Common myeloid progenitor, CD34-positive (primary cell): ENCODE results near the gene PGAP1.

Source experiments
- CTCF ChIA-PET: fragments of 350-600 bp; sonication (Branson Sonifier 250); formaldehyde crosslinking; loops from one replicate; lab custom pipeline; 2021; ENCODE audit warnings: antibody characterized with exemption; lab: Charles Lee
- POLR2A ChIA-PET: fragments of 350-600 bp; sonication (Branson Sonifier 250); formaldehyde crosslinking; loops from one replicate; lab custom pipeline; 2021; ENCODE audit warnings: antibody characterized with exemption; lab: Charles Lee
- DNase-seq, 3 donors: peaks; one replicate each; pipeline versions ENCODE4 v3.0.0 to v3.0.0-alpha.2; 2013
- H3K27ac ChIP-seq, 2 experiments: 1 replicate in 1 of 2; 2 replicates in 1 of 2; pipeline ENCODE4 v1.7.0; 2013; ENCODE audit warnings: inconsistent platforms in 2 of 2, low read length in 2 of 2, mild to moderate bottlenecking in 2 of 2, low read depth in 1 of 2, moderate library complexity in 1 of 2; ENCODE audit not compliant: severe bottlenecking in 2 of 2, insufficient read depth in 1 of 2, poor library complexity in 1 of 2
- H3K27me3 ChIP-seq, 5 experiments: replicated peaks in 2 of 5; 1 replicate in 3 of 5; 2 replicates in 2 of 5; pipeline versions ENCODE4 v1.6.1 to v1.7.0; 2013; ENCODE audit warnings: low read length in 4 of 5, mild to moderate bottlenecking in 2 of 5, moderate library complexity in 2 of 5, inconsistent platforms in 1 of 5; ENCODE audit not compliant: insufficient read depth in 5 of 5, control insufficient read depth in 4 of 5
- H3K36me3 ChIP-seq, 4 experiments: 1 replicate in 2 of 4; 2 replicates in 2 of 4; pipeline versions ENCODE4 v1.6.1 to v1.7.0; 2013; ENCODE audit warnings: low read length in 3 of 4, control low read depth in 1 of 4, mild to moderate bottlenecking in 1 of 4; ENCODE audit not compliant: control insufficient read depth in 4 of 4, insufficient read depth in 4 of 4
- H3K4me1 ChIP-seq, 4 experiments: 1 replicate in 3 of 4; 2 replicates in 1 of 4; pipeline versions ENCODE4 v1.6.1 to v1.7.1; 2013; ENCODE audit warnings: low read length in 3 of 4, mild to moderate bottlenecking in 3 of 4, control low read depth in 1 of 4, inconsistent platforms in 1 of 4, moderate library complexity in 1 of 4; ENCODE audit not compliant: control insufficient read depth in 4 of 4, insufficient read depth in 4 of 4; ENCODE audit errors: control extremely low read depth in 1 of 4
- H3K4me3 ChIP-seq, 7 experiments: 1 replicate in 4 of 7; 2 replicates in 3 of 7; pipeline versions ENCODE4 v1.5.1 to v1.7.0; 2013; ENCODE audit warnings: mild to moderate bottlenecking in 7 of 7, low read length in 6 of 7, moderate library complexity in 6 of 7, inconsistent platforms in 2 of 7, low read depth in 2 of 7, control low read depth in 1 of 7; ENCODE audit not compliant: insufficient read depth in 4 of 7, control insufficient read depth in 1 of 7; ENCODE audit errors: extremely low read depth in 1 of 7
- H3K9me3 ChIP-seq, 5 experiments: 1 replicate in 4 of 5; 2 replicates in 1 of 5; pipeline versions ENCODE4 v1.6.1 to v1.7.1; 2013; ENCODE audit warnings: low read length in 4 of 5, mild to moderate bottlenecking in 2 of 5, inconsistent platforms in 1 of 5, low read depth in 1 of 5, moderate library complexity in 1 of 5; ENCODE audit not compliant: control insufficient read depth in 4 of 5, insufficient read depth in 2 of 5; ENCODE audit errors: control extremely low read depth in 1 of 5
- whole genome bisulfite sequencing: methylation state at CpG from one replicate; pipeline ENCODE4 v1.1.5; 2013; ENCODE audit not compliant: insufficient coverage; 5-methylcytosine and 5-hydroxymethylcytosine counted together

Gene PGAP1

DNA sequence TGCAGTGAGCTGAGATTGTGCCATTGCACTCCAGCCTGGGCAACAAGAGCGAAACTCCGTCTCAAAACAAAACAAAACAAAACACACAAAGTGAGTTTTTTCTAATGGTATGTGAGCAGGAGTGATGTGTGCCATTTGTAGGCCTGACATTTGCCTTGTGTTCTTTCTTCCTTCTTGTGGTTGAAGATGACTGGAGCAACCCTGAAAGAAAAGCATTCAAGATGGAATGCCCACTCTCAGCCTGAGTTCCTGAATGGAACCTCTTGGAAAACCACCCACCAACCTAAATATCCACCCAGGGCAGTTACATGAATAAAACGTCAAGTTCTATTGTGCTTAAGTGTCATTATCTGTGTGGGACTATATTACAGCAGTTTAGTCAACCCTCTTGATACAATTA lies 26.5 kb downstream of the PGAP1 start:
- WGBS = no CpG with 5 or more reads among the region's 3 CpGs
- peaks cover 4 to 8% (median 6%) of the 10 kb centered on the region in 4 experiments for H3K36me3 ChIP-seq

DNA sequence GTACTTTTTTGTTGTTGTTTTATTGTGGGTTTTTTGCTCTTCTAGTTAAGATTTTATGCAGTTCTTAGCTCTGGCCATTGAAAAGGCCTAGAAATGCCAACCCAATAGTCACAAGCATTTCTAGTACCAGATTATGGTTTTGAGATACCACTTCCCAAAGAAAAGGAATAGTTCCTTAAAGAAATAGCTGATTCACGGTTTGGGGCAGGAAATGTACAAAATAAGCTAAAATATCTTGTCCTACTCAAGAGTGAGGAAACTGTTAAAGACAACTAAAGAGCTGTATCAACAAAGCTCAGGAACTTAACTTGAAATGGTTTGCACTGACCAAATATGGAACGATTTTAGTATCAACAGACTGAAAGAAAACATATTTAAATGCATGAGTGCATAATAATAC lies 35.4 kb downstream of the PGAP1 start:
- CTCF ChIA-PET = interaction anchor here (1.0 to 1.4 kb wide), 2 partner anchors 8 to 25 kb away, joined by 3 to 4 read pairs; no protein-coding TSS in a partner anchor
- POLR2A ChIA-PET = no interaction called here

More for the DNA sequence above, 26.5 kb downstream of the PGAP1 start:
- Histone ChIP-seq H3K4me1 (no peaks in the 10 kb centered on the region), H3K27me3 (no peaks in the 10 kb centered on the region), H3K4me3 (no peak overlapping the region), H3K9me3 (no peaks in the 10 kb centered on the region), H3K27ac (no peak overlapping the region)
- POLR2A ChIA-PET = no interaction called here
- CTCF ChIA-PET = no interaction called here
- no peak for DNase-seq

DNA sequence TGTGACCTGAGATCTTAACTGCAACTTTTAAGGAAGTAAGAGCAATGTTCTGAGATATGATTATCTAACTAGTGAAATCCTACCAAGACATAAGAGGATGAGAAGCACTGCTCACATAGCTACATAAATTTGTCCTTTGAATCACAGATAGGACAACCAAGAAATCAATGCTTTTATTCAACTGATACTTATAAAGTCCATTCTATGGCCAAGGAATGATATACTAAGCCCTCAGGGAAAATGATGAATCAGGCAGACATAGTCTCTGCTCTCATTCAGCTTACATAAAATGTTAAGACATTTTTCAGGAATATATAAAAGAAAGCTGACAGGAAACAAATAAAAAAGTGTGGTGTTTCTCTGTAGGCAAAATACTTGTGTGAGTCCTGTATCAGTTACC lies 39.1 kb downstream of the PGAP1 start:
- Histone ChIP-seq H3K4me1 (no peaks in the 10 kb centered on the region), H3K4me3 (no peak overlapping the region), H3K27ac (no peak overlapping the region), H3K9me3 (no peaks in the 10 kb centered on the region), H3K27me3 (no peaks in the 10 kb centered on the region), H3K36me3 (peaks cover 0 to 9% (median 3%) of the 10 kb centered on the region in 4 experiments)
- DNase-seq = no peak
- ChIA-PET CTCF (no interaction called here), POLR2A (no interaction called here)

More for the DNA sequence above, 35.4 kb downstream of the PGAP1 start:
- Histone ChIP-seq H3K4me3 (no peak overlapping the region), H3K27me3 (no peaks in the 10 kb centered on the region), H3K36me3 (peaks cover 0 to 4% (median 2%) of the 10 kb centered on the region in 4 experiments), H3K27ac (no peak overlapping the region), H3K9me3 (no peaks in the 10 kb centered on the region), H3K4me1 (no peaks in the 10 kb centered on the region)
- no peak for DNase-seq
- no CpG with 5 or more reads among the region's 2 CpGs for WGBS

DNA sequence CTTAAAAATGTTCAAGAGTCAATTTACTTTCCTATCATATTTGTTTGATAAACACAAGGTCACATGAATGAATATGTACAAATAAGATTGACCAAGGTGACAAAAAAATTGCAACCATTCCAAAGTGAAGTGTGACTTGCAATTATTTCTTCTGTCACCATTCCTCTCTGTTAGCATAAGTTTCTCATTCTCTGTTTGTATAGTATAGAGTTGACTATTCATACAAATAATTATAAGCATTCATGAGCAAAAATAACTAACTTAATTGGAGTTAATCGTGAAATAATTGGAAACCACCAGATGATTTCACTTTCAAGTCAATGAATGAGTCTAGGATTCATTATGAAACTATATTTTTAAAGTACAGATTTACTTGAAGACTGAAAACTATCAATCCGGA lies 42.1 kb downstream of the PGAP1 start:
- Histone ChIP-seq H3K9me3 (no peaks in the 10 kb centered on the region), H3K27me3 (no peaks in the 10 kb centered on the region), H3K4me3 (no peak overlapping the region), H3K27ac (no peak overlapping the region), H3K4me1 (no peaks in the 10 kb centered on the region), H3K36me3 (peaks cover 0 to 9% (median 3%) of the 10 kb centered on the region in 4 experiments)
- no peak for DNase-seq
- no CpG with 5 or more reads among the region's 2 CpGs for WGBS
- POLR2A ChIA-PET = no interaction called here
- CTCF ChIA-PET = no interaction called here

DNA sequence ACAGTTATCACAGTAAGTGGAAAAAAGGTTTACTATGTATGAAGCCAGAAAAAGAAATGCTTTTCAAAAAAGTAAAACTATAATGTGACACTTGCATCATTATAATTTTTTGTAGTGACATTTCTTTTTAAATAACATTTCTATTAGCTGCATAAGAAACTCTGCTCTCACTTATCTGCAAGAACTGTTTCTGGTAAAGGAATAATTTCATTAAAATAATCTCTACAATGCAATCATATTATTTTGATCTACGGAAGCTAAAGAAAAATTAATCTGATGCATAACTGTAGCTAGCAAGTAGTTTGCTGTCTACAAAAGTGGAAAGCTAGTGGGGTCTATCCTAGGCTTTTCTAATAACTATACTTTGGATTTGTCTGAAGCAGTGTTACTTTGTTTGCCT lies 50.1 kb downstream of the PGAP1 start:
- CTCF ChIA-PET = no interaction called here
- Histone ChIP-seq H3K9me3 (no peaks in the 10 kb centered on the region), H3K4me1 (no peaks in the 10 kb centered on the region), H3K4me3 (no peak overlapping the region), H3K36me3 (peaks cover 0 to 13% (median 0%) of the 10 kb centered on the region in 4 experiments), H3K27ac (no peak overlapping the region), H3K27me3 (no peaks in the 10 kb centered on the region)
- POLR2A ChIA-PET = no interaction called here
- no peak for DNase-seq
- no CpG with 5 or more reads among the region's 1 CpG for WGBS

DNA sequence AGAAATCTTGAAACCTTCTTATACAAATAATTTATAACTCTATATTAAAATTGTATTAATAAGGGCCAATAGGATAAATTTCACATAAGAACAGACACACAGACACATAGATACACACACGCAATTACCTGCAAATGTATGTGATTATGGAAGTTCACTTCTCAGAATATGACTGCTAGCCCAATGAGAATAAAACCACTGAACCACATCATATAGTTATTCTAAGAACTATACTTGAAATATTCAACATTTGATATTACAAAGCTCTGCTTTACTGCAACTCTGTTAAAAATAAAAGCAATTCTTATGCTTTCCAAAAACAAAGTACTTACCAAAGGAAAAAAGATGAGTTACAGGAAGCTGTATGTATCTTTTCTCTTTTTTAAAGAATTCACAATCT lies 51.1 kb downstream of the PGAP1 start:
- Histone ChIP-seq H3K27ac (no peak overlapping the region), H3K4me3 (no peak overlapping the region), H3K4me1 (no peaks in the 10 kb centered on the region), H3K36me3 (peaks cover 0 to 13% (median 0%) of the 10 kb centered on the region in 4 experiments), H3K27me3 (no peaks in the 10 kb centered on the region), H3K9me3 (no peaks in the 10 kb centered on the region)
- no CpG with 5 or more reads among the region's 1 CpG for WGBS
- ChIA-PET CTCF (no interaction called here), POLR2A (no interaction called here)
- no peak for DNase-seq

DNA sequence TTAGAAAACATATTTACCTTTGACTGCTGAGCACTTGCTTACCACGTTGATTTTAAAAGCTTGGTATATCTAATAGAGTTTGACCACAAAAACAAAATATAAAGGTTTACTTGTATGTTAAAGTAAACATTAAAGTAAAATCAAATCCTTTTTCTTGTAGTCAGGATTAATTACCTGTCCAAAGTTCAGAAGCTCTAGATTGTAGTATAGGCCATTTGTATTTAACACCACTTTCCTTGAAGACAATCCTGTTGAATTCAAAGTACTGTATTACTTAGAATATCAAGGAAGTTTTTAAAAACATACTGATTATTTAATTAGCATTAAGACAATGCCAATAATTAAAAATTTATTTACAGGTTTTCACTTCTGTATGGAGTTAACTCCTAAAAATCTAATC lies 53.0 kb downstream of the PGAP1 start:
- Histone ChIP-seq H3K27ac (no peak overlapping the region), H3K4me3 (no peak overlapping the region), H3K36me3 (peaks cover 0 to 5% (median under 1%) of the 10 kb centered on the region in 4 experiments), H3K27me3 (no peaks in the 10 kb centered on the region), H3K4me1 (no peaks in the 10 kb centered on the region), H3K9me3 (no peaks in the 10 kb centered on the region)
- no peak for DNase-seq
- WGBS = no CpG with 5 or more reads among the region's 1 CpG
- POLR2A ChIA-PET = no interaction called here
- CTCF ChIA-PET = no interaction called here
